ENCODE results near the gene OTOG.

The OTOG gene

GRCh38 chr11:17547051-17547577, at the start of gene OTOG:
OTOG (plus strand) TSS chr11:17547259; CDS start chr11:17547373, 114 bp downstream.
- DNase-seq = peak; percentile 74

- no peak for DNase-seq
Observed at GRCh38 chr11:17498058-17498457, 49.0 kb upstream of the OTOG start.

GRCh38 chr11:17498475-17498874, 48.6 kb upstream of the OTOG start:
- no peak for DNase-seq

GRCh38 chr11:17500673-17501072, 46.4 kb upstream of the OTOG start:
- no peak for DNase-seq

GRCh38 chr11:17502630-17503029, 44.4 kb upstream of the OTOG start:
- no peak for DNase-seq

GRCh38 chr11:17504330-17505107, 42.5 kb upstream of the OTOG start:
- peak; percentile 67 for DNase-seq

- DNase-seq = no peak
Observed at GRCh38 chr11:17505146-17505545, 41.9 kb upstream of the OTOG start.

- DNase-seq = no peak
Observed at GRCh38 chr11:17506314-17506713, 40.7 kb upstream of the OTOG start.

- no peak for DNase-seq
Observed at GRCh38 chr11:17506942-17507341, 40.1 kb upstream of the OTOG start.

GRCh38 chr11:17507773-17508172, 39.3 kb upstream of the OTOG start:
- DNase-seq = no peak

- no peak for DNase-seq
Observed at GRCh38 chr11:17508306-17508705, 38.8 kb upstream of the OTOG start.

- DNase-seq = no peak
Observed at GRCh38 chr11:17508791-17509190, 38.3 kb upstream of the OTOG start.

GRCh38 chr11:17510507-17511206, 36.4 kb upstream of the OTOG start:
- no peak for DNase-seq

- DNase-seq = no peak
Observed at GRCh38 chr11:17511571-17511970, 35.5 kb upstream of the OTOG start.

GRCh38 chr11:17512101-17512500, 35.0 kb upstream of the OTOG start:
- DNase-seq = no peak

- DNase-seq = no peak
Observed at GRCh38 chr11:17513853-17514252, 33.2 kb upstream of the OTOG start.

- no peak for DNase-seq
Observed at GRCh38 chr11:17514476-17514875, 32.6 kb upstream of the OTOG start.

- DNase-seq = no peak
Observed at GRCh38 chr11:17515443-17516176, 31.4 kb upstream of the OTOG start.

GRCh38 chr11:17516551-17517150, 30.4 kb upstream of the OTOG start:
- no peak for DNase-seq

- no peak for DNase-seq
Observed at GRCh38 chr11:17517186-17517585, 29.9 kb upstream of the OTOG start.

- no peak for DNase-seq
Observed at GRCh38 chr11:17518366-17518765, 28.7 kb upstream of the OTOG start.

GRCh38 chr11:17519061-17519885, 27.8 kb upstream of the OTOG start:
- DNase-seq = no peak

All from NCI-H2107 (cell line).